Measurements from ENCODE around the gene MPRIP.

MPRIP gene

GRCh38 chr17:17080181-17080631, 37.9 kb downstream of the MPRIP start:
- DNase-seq (ENCODE audit: extremely low read depth, low read depth), result no peak
- TF ChIP-seq, protein P1, sequence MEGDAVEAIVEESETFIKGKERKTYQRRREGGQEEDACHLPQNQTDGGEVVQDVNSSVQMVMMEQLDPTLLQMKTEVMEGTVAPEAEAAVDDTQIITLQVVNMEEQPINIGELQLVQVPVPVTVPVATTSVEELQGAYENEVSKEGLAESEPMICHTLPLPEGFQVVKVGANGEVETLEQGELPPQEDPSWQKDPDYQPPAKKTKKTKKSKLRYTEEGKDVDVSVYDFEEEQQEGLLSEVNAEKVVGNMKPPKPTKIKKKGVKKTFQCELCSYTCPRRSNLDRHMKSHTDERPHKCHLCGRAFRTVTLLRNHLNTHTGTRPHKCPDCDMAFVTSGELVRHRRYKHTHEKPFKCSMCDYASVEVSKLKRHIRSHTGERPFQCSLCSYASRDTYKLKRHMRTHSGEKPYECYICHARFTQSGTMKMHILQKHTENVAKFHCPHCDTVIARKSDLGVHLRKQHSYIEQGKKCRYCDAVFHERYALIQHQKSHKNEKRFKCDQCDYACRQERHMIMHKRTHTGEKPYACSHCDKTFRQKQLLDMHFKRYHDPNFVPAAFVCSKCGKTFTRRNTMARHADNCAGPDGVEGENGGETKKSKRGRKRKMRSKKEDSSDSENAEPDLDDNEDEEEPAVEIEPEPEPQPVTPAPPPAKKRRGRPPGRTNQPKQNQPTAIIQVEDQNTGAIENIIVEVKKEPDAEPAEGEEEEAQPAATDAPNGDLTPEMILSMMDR (IDR thresholded peaks at IDR 0.05; ENCODE audit: low read depth, low read length), result no peak

GRCh38 chr17:17080781-17081180, 38.5 kb downstream of the MPRIP start:
- TF ChIP-seq, protein P1 (IDR thresholded peaks at IDR 0.05; ENCODE audit: low read depth, low read length), result no peak

DNA sequence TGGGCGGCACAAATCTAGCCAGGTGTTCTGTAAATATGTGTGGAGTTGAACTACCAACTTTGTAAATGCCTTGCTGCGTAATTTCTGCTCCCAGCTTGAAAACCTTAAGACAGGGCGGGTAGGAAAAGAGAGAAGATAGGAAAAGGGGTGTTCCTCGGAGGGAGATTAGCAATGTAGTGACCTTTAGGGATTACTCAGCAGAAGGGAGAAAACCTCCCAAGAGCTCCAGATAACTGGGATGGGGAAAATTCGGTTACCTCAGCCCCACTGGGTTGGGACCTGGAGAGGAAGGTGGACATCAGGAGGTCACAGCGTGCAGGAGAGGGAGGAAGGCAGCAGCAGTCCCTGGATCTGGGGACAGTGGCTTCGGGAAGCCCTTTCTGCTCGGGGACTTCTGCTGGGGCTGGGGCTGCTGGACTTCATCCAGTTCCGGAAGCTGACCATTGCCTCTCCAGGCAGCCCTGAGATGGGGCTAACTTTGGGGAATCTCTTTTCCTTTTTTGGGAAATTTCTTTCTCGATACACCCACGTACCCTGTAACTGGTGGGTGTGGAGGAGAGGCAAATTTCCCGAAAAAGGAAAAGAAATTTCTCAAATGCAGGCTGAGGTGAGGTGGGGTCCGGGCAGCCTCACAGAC, 39.2 kb downstream of the MPRIP start:
- no peak for DNase-seq (ENCODE audit: extremely low read depth, low read depth)
- TF ChIP-seq, protein P1 (IDR thresholded peaks at IDR 0.05; ENCODE audit: low read depth, low read length), result no peak

More at GRCh38 chr17:17080781-17081180, 38.5 kb downstream of the MPRIP start:
- DNase-seq (ENCODE audit: extremely low read depth, low read depth), result no peak

DNA sequence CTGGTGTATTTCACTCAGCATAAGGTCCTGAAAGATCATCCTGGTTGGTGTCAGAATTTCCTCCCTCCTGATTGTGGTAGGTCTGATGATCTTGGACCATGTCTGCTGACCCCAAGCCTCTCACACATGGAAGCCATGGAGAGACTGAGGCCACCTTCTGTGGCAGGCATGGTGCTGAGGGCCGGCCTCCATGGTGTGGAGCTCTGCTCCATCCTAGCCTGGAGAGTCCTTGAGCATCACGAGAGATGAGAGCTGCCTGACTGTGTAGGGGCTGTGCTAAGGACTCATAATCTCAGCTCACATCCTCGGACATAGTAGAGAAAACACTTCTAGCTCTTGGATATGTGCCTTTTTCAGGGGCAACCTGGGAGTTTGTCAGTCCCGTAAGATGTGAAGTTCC, 40.6 kb downstream of the MPRIP start:
- no peak for DNase-seq (ENCODE audit: extremely low read depth, low read depth)
- TF ChIP-seq, protein P1 (IDR thresholded peaks at IDR 0.05; ENCODE audit: low read depth, low read length), result no peak

GRCh38 chr17:17084317-17084835, 42.1 kb downstream of the MPRIP start:
- no peak for DNase-seq (ENCODE audit: extremely low read depth, low read depth)
- TF ChIP-seq, protein P1 (IDR thresholded peaks at IDR 0.05; ENCODE audit: low read depth, low read length), result no peak

DNA sequence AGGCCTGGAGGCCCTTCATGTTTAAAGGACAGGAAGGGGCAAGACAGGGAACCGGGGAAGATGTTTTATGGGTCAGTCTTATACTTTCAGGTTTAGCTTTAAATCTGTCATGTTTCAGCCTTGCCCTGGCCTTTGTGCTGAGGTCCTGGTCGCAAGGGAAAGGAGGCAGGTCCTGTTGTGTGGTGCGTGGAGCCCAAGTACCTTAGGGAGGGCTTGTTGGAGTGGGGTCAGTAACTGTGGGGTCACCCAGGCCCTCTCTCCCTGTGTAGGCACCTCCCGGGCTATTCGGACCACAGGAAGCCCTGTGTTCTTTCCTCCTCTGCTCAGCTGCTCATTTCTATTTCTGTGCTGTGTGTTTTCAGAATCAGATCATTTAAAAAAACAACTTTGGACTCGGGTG, 42.7 kb downstream of the MPRIP start:
- DNase-seq (ENCODE audit: extremely low read depth, low read depth), result no peak
- TF ChIP-seq, protein P1 (IDR thresholded peaks at IDR 0.05; ENCODE audit: low read depth, low read length), result no peak

DNA sequence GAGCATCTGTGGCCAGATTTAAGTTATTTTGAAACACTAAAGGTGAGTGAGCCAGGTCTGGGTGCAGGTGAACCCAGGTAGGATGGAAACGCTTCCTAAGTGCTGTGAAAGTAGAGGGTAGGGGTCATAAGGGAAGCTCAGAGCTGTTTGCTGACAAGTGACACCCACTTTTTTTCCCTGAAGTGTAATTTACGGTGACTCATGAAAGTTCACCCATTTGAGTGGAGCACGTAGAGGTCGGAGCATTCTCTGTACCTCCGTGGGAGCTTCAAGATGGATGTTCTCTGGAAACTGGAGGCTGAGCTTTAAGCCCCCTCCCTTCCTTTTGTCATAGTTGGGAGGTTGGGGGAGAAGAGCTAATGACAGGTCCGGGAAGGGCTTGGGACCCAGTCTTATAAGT, 44.3 kb downstream of the MPRIP start:
- DNase-seq (ENCODE audit: extremely low read depth, low read depth), result no peak
- TF ChIP-seq, protein P1 (IDR thresholded peaks at IDR 0.05; ENCODE audit: low read depth, low read length), result no peak

Data from AG09319 (cell line).